ENCODE measurements around the gene HNRNPUL2.
"Not testable (repeated sequence)": the region's sequence is repeated elsewhere in the genome, so short reads cannot be mapped to it uniquely, and the experiment has no call there.

The HNRNPUL2 gene

DNA sequence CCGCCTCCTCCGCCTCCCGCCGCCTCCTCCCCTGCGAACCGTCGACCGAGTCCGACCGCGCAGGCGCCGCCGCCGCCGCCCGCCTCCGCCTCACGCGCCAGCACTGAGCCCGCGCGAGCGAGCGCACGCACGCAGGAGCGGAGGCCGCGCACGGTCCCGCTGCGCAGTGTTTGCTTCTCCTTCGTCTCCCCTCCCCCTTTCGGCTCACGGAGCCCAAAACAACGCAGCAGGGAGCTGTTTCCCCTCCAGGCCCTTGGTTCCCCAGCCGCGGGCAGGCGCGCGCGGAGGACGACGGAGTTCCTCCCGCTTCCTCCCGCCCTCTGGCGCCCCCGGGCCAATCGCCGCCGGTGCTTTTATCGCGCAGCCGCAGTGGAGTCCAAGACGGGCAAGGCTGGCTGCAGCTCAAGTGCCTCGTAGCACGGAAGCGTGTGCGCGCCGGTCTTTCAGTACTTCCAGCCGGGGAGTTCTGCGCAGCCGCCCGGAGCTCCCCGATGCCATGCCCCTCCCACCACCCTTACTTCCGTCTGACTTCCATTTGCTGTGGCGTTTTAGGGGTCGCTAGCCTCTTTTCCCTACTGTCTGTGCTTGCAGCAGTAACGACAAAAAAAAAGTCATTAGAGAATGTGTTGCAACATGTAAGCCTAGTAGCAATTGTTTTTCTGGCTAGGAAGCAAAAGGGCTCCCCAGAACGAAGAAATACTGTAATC, at the start of gene HNRNPUL2:
Gene HNRNPUL2, minus strand, starts transcription at position 293 of the 707 bp plus-strand sequence. CDS start 301 bp downstream, outside the sequence.
- DNase-seq, result peak; percentile 84 to 99 (median 97)

DNA sequence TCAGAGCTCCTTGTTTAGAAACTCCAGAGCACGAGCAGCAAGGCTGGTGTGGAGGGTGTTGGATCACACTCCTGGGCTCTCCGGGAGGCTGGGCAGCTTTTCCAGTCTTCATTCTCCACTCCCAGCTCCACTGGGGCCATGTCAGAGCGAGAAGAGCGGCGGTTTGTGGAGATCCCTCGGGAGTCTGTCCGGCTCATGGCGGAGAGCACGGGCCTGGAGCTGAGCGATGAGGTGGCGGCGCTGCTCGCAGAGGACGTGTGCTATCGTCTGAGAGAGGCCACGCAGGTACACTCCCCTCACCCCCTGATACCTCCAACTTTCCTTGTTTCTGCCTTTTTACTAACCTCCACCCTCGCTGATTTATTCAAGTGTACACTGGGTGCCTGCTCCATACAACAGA, 48.4 kb upstream of the HNRNPUL2 start:
- no peak for DNase-seq

DNA sequence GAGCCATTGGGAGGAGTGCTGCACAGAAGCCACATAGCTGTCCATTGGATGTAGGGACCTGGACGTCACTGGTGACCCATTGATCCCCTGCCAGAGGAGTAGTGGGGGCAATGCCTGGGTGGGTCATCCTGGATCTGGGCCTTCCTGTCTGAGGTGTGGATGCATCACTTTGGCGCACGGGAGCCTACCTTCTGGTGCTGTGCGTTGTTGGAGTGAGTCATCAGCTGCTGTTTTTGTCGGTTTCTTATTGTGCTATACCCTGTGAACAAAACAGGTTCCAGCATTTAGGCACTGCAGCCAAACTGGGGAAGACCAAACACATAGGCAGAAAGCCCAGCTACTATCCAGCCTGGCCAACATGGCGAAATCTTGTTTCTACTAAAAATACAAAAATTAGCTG, 47.1 kb upstream of the HNRNPUL2 start:
- no peak for DNase-seq

DNA sequence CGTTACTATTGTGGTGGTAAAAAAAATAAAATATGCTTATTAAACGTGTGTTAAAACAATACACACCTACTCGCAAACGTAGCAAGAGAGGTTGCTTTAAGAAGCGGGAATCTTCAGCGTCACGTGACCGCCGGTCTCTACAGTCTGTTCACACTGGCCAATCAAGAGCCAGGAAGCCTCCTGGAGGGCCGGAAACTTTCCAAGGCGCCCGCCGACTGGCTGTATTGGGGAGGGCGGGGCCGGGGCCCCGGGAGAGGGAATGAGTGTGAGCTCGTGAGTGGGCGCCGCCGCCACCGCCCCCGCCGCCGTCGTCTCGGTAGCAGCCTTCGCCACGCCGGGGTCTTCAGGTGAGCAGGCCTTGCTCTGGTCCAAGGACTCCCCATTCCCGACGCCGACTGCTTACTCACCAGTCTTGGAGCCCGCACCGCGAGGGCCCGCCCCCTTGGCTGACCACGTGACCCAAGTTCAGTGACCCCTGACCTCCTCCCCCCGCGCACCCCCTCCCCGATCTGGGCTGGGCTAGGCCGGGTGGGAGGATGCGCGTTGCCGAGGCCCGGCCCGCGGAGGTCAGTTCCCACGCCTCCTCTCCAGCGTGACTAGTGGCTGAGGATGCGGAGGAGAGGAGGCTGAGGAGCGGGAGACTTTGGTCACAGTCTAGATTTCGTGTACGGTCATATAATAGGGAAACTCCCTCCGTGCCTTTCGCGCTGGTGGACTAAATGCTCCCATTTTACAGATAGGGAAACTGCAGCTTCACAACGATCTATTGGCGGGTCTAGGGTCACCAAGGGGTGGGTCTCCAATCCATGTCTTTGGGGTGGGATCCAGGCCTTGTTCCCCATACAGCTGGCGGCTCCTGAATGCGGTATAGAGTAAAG, 44.1 kb upstream of the HNRNPUL2 start, which contains the start of gene TAF6L:
Gene TAF6L, plus strand, starts transcription at position 253 of the 878 bp plus-strand sequence. CDS start 4,388 bp downstream, outside the sequence.
- peak; percentile 93 to 100 (median 99) for DNase-seq

DNA sequence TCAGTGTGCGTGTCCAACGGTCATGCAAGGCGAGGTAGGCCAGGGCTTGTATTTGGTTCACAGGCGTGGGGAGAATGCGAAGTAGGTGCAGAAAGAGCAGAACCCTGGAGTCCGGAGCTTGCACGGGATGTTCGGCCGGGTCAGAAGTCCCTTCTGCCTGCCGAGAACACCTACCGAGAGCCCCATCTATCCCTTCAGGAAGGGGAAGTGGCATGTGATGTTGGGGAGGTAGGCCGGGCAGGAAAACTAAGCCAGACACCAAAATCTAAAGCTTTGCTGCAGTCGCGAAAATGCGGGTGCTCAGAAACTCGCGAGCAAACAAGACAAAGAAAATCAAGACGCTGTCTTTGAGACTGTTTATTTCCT, 43.5 kb upstream of the HNRNPUL2 start:
- peak in 12 of 14 donors; percentile 17 to 89 (median 70) for DNase-seq

DNA sequence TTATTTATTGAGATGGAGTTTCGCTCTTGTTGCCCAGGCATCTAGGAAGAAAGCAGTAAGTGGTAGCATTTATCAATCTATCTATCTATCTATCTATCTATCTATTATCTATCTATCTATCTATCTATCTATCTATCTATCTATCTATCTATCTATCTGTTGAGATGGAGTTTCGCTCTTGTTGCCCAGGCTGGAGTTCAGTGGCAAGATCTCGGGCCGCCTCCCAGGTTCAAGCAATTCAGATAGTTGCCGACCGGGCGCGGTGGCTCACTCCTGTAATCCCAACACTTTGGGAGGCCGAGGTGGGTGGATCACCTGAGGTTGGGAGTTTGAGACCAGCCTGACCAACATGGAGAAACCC, 33.6 kb upstream of the HNRNPUL2 start:
- not testable (repeated sequence) for DNase-seq

DNA sequence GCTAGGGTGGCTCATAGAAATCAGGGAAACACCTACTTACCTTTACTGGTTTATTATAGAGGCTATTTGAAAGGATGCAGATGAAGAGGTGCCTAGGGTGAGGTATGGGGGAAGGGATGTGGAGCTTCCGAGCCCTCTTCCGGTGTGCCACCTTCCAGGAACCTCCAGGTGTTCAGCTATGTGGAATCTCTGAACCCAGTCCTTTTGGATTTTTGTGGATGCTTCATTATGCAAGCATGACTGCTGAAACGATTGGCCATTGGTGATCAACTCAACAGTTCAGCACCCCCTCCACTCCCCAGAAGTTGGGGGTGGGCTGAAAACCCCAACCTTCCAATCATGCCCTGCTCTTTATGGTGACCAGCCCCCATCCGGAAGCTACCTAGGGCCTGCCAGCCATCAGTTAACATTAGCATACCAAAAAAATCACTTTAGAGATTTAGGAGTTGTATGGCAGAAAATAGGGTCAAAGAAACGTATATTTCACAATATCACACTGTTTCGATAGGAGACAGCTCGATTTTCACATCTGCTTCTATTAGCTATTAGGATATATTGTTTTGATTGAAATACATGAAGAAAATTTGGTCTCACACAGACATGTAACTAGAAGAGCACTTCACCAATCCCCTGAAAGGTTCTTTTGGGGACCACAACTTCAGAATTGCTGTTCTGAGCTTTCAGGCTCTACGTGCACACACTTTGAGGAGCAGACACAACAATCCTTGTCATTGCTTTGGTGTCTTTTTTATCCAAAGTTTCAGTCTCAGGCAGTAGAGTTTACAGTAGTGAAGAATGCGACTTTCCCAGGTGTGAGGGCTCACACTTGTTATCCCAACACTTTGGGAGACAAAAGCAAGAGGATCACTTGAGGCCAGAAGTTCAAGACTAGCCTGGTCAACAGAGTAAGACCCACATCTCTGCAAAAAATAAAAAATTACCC, 30.9 kb upstream of the HNRNPUL2 start:
- no peak for DNase-seq

DNA sequence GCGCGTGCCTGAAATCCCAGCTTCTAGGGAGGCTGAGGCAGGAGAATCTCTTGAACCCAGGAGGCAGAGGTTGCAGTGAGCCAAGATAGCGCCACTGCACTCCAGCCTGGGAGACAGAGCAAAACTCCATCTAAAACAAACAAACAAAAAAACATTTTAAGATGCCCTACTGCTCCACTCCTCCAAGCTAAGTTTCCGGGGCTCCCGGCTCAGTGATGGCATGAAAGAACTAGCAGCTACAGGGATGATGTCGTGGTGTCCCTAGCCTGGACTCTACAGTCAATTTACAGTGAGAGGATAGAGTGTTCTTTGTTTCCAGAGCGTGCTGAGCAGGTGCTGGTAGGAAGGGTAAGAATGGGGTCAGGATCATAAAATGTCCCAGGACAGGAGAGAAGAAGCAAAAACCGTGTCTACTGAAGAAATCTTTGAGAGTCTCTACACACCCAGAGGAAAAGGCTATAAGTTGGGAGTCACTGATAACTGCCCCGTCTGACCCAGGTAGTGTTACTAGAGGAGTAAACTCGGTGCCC, 27.9 kb upstream of the HNRNPUL2 start:
- DNase-seq, result peak in 2 of 14 donors; percentile 8 to 11

DNA sequence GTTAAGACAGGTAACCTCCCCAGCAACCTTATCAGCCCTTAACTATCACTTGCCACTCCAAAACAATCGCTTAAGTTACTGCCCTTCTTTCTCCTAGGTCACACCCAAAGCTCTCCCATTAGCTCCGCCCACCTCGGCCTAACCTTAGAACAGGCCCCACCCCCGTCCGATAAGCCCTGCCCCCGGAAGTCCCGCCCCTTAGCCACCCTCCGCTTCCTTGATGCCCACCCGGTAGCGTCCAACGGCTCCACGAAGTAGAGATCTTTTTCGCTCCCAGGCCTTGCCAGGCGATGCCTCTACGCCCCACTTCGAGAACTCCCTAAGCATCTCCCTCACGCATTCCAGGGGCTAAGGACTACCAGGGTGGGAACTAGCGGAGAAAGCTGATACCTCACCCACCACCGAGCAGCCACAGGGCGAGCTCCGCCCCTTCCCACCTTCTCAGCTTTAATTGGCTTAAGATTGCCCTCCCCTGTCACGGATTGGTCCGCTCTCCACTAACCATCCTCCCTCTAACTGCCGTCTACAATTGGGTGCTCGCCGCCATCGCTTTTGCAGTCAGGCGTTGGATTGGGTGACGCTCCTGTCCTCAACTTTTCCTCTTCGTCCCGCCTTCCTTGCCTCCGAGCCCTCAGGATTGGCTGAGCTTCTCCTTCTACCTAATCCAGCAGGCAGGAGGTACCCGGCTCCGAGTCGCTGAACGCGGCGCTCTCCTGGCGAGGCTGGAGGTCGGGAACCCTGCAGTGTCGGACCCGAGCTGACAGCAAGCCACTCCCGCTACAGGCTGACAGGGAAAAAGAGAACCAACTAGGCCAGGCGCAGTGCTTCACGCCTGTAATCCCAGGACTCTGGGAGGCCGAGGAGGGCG, 26.7 kb upstream of the HNRNPUL2 start, which contains the start of gene ZBTB3:
Gene ZBTB3, minus strand, starts transcription at position 425 of the 868 bp plus-strand sequence. CDS start 496 bp downstream, outside the sequence.
- DNase-seq, result peak; percentile 92 to 100 (median 98)

DNA sequence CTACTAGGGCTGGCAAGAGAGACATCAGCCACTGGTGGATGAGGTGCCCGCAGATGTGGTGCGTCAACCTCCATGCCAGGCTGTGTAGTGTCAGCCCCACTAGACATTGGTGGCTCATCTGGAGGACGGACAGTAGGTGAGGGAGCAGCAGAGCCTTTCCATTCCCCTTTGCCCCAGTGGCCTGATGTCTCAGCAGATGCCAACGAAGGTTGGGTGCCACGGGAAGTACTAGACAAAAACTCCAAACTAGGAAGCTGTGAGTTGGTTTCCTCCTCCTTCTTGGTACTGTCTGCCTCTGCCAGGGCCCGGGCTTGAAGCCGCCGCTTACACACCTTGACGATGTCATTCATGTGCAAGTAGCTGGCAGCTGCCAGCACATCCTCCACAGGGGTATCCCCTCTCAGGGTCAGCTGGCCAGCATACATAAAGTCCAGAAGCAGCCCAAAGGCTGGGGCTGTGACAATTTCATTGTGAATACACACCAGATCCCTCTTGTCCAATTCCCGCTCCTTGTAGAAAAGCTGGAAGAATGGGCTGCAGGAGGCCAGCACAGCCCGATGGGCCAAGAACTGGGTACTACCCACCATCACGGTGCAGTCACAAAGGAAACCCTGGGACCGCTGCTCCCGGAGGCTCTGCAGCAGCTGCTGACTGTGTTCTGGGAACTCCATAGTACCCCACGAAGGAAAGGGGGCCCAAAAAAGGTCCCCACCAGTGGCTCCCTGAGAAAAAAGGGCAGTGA, 25.9 kb upstream of the HNRNPUL2 start:
- peak in 1 of 14 donors; percentile 35 for DNase-seq

DNA sequence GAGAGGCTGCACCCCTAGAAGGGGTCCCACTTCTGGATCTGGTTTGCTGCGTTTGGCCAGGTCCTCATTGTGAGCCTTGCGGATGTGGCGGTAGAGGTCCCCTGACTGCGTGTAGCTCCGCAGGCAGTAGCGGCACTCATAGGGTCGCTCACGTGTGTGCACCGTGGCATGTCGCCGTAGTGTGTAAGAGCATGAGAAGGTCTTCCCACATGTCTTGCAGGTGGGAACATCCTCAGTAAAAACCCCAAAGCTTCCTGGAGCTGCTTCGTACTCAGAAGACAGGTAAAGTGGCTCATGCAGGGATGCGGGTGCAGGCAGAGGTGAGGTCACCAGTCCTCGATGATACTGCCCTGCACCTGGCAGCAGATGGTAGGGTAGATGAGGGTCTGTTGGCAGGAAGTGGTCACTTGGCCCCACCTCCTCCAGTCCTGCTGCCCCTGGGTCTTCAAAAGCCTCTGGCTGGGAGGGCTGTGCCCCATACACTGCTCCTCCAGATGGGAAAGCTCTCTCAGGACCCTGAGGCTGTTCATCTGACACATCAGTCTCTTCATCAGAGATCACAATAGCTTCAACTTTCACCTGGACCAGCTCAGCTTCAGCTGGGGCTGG, 25.0 kb upstream of the HNRNPUL2 start:
- no peak for DNase-seq

DNA sequence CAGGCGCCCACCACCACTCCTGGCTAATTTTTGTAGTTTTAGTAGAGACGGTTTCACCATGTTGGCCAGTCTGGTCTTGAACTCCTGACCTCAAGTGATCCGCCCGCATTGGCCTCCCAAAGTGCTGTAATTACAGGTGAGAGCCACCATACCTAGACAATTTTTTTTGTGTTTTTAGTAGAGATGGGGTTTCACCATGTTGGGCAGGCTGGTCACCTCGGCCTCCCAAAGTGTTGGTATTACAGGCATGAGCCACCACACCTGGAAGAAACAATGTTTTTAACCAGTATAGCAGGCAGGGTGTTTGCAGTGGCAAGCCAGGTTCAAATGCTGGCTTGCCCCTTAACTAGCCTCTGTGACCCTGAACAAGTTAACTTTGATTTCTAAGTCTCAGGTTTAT, 22.7 kb upstream of the HNRNPUL2 start:
- not testable (repeated sequence) for DNase-seq

DNA sequence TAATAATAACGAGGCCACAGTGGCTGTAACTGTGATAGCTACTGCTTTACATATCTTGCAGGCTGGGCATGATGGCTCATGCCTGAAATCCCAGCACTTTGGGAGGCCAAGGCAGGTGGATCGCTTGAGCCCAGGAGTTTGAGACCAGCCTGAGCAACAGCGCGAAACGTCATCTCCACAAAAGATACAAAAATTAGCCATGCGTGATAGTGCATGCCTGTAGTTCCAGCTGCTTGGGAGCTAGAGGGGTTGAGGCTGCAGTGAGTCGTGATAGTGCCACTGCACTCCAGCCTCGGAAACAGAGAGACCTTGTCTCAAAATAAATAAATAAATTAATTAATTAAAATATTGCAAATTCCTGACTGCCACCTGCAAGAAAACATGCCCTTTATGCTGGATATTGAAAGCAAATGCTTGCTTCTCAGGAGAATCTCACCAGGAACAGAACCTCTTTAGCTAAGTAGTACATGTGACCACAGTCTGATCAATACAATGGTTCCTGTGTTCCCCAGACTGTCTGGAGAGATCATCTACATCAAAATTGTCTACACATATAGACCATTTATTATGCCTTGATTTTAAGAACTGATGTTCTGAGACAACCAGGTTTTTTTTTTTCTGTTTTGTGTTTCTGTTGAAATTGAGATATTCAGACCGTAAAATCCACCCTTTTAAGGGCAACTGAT, 20.4 kb upstream of the HNRNPUL2 start:
- DNase-seq, result no peak

DNA sequence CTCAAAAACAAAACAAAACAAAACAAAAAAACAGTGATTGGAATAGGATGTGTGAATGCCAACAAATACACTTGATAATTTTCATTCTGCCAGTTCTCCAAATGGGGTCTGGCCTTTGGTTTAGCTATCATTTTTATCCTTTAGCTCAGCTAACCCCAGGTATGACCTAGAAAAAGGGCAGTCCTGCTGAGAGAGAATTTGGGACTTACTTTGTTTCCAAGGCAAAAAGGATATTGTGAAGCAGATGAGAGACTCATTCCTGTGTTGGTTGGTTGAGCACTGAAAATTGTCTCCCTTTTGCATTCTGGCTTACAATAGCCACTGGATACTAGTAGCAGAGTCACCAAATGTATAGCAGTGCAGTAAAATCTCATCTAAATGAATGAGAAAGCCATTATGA, 9.9 kb upstream of the HNRNPUL2 start:
- DNase-seq, result peak in 1 of 14 donors; percentile 10

DNA sequence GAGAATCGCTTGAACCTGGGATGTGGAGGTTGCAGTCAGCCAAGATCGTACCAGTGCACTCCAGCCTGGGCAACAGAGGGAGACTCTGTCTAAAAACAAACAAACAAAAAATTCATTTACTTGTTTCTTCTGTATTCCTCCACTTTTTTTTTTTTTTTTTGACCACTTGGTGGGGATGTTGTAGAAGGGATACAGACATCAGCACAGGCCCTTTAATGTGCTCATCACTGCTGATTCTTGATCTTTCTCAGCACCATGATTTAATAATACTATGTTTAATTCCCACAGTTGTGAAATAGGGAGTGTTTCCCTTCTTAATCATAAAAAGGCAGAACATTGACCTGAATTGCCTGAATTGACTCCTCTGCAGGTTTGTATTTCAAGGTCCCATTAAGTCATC, 5.6 kb upstream of the HNRNPUL2 start:
- no peak for DNase-seq

DNA sequence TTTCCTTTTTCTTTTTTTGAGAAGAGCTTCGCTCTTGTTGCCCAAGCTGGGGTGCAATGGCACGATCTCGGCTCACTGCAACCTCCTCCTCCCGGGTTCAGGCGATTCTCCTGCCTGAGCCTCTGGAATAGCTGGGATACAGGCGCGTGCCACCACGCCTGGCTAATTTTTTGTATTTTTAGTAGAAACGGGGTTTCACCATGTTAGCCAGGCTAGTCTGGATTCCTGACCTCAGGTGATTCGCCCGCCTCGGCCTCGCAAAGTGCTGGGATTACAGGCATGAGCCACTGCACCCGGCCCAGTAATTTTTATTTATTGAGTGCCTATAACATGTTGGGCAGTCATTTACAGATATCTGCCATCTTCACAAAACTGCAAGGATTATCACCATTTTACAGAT, 2.8 kb upstream of the HNRNPUL2 start:
- DNase-seq, result not testable (repeated sequence)

DNA sequence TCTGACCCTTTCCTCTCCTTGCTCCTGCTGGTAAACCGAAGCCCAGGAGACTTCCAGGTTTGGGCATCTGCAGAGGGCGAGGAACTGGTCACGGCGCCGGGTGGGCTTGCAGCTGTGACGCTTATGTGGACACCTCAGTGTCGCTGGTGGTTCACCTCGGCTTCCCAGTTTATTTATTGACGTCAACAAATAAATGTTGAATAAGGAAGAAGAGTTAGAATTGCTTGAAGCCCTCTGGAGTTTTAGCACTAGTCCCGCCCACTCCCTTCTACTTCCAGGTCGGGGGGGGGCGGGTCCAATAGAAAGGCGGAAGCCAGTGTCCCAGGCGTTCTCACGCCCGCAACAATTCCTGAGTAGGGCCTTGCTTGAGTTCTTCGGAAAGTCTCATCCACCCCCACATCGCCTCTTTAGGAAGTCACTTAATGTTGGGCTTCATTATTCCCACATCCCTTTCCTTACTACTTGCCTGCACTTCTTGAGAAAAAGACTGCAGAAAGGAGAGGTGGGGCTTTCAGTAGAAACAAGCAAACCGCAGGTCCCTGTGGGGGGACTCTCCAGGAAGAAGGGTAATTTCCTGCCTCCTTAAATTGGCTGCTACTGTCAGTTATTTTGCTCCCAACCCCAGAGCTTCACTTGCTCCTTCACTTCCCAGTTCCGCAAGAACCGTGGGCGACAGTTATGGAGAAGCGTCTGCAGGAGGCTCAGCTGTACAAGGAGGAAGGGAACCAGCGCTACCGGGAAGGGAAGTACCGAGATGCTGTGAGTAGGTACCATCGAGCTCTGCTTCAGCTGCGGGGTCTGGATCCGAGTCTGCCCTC, 1.1 kb upstream of the HNRNPUL2 start, which contains the start of gene TTC9C:
Gene TTC9C, plus strand, starts transcription at position 316 of the 818 bp plus-strand sequence. Its CDS starts 363 bp downstream, at position 679.
- peak; percentile 37 to 96 (median 86) for DNase-seq

DNA sequence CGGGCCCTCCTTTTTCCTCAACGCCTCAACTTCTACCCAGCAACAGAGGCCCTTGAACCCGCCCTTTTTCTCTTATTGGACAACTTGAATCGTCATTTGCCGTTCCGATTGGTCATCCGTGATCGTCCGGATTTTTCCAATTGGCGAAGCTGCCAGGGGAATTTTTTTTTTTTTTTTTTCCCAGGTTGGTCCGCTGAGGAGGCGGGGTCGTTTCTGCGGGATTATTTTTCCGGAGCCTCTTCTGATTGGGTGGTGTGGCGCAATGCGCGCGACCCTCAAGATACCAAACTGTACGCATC, 564 bp upstream of the HNRNPUL2 start:
- DNase-seq, result peak; percentile 57 to 99 (median 94)

DNA sequence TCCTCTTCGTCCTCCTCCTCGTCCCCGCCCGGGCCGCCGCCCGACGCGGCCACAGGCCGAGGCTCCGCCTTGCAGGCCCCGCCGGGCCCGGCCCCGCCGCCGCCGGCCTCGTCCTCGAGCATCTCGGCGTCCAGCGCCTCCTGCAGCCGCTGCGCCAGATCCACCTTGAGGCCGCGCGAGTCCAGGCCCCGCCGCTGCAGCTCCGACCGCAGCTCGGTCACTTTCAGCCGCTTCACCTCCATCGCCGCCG, 417 bp downstream of the HNRNPUL2 start:
- no peak for DNase-seq
